NCI-H1930 (cell line): ENCODE results near the gene IL12RB2.

Experiments
- DNase-seq, 2 experiments: peaks; one replicate each; lab custom pipeline; 2025; lab: John Stamatoyannopoulos, UW

The IL12RB2 gene

DNA sequence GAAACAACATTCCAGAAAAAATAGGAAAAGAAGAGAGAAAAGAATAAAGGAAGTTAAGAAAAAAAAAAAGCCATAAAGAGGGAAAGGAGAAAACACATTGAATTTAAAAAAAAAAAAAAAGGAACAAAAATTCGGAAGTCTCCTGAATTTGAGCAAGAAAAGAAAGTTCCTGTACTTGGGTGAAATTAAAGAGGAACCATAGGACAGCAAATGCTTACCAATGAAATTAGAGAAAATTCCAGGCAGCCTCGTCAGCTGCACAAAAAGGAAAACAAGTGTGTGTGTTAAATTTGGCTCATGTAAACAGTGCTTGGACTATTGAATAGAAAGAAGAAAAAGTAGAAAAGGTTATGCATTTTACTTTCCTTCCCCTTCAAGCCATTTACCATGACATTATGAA, 4.9 kb downstream of the IL12RB2 start:
- no peak for DNase-seq

DNA sequence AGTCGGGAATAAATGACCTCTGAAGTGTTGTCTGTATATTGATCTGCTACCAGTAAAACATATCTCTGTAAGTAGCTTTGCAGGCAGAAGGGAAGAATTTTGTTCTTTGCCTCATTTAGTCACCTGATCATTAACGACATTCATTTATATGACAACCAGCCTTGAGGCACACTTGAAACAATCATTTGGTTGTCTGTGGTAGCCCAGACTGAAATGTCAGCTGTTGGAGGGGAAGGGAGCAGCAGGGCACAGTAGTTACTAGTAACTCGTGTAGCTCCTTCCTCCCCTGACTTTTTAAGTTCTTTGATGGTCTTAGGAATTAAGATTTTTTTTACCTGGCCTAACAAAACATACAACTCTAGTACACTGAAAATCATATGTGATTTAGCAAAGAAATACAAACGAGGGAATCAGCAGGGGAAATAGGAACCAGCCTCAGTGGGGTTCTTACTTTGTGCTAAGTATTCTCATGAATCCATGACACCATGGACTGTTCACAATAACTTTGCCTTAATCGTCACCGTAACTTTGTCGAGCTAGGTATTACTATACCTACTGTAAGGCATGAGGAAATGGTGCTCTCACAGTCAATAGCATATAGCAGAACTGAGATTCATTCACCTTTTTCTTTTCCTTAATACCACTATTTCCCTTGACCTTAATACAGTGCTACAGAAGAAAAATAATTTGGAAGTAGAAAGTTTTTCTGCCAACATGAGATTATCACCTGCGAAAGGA, 6.4 kb downstream of the IL12RB2 start:
- DNase-seq, result no peak

DNA sequence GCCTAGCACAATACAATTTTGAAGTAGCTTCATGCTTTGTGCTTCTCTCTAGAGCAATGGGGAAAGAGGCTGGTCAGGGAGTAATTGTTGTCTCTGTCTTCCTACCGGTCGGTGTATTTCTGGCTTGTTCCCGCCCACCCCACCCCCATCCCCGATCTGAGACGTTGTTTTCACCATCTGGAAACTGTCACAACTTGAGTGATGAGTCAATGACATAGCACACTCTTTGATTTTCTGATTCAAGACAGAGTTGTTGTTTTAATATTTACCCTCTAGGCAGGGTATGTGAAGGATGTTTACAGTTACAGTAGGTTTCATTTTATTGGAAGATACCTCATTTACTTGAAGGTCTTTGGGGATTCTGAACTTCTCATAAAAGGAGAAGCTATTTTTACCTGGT, 7.0 kb downstream of the IL12RB2 start:
- DNase-seq, result no peak

- DNase-seq, result no peak
Measured at GRCh38 chr1:67316180-67316902, 8.7 kb downstream of the IL12RB2 start.

DNA sequence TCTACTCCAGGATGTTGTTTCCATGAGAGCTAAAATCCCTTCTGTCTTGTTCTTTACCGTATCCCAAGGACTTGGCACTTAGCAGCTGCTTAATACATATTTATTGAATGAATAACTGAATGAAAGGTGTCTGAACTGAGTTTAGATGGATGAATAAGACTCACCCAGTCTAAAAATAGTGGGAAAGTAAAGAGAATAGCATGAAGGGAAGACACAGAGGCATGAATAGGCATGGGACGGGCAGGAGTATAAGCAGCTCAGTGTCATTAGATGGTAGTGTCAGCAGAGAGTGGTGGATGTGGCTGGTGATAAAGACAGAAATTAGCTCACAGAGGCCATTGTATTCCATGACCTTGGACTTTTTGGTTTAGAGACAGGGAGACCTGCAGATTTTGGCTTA, 9.2 kb downstream of the IL12RB2 start:
- DNase-seq, result no peak

DNA sequence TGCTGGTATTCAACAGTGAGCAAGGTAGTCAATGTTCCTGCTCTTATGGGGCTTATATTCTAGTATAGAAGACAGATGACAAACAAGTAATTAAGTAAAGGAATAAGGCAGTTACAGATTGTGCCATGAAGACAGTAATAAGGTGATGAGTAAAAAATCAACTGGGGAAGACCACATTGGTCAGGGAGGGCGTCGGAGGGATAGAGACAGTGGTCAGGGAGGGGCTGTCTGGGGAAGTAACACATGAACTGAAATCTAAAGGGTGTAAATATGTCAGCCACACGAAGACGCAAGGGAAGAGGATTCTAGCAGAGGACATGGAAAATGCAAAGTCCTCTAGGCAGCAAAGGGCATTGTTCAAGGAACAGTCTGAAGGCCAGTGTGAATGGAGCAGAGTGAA, 10.1 kb downstream of the IL12RB2 start:
- no peak for DNase-seq

DNA sequence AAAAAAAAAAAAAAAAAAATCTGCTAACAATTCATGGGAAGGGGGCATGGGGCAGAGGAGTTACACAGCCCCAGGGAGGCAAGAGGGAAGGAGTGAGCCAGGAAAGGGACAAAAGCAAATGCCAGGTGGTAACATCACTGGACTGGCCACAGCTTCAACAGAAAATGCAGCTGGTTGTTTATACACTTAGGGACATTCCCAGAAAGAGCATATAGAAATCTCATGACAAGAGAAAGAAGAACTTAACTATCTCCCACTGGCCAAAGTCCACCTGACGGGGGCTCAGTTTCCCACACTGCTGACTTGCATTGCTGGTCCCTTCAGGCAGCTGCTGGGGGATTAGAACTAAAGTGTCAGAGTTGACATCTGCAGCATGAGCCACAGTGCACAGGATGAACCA, 14.8 kb downstream of the IL12RB2 start:
- DNase-seq, result no peak

DNA sequence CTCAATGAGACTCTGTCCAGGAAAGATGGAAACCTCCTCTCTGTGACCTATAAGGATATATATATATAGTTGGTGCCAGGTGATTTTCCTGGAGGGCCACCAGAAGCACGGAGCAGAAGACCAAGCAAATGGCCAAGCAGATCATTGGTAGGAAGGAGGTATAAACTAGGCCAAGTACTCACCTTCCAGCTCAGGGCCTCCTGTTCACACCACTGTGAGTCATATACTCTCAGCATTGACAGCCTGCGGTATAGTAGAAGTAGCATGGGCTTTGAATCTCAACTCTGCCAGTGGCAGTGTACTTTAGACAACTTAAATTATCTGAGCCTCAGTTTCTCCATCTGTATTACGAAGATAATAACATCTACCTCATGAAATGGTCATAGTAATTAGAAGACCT, 15.4 kb downstream of the IL12RB2 start:
- DNase-seq, result no peak

GRCh38 chr1:67324068-67324467, 16.4 kb downstream of the IL12RB2 start:
- DNase-seq, result no peak

- DNase-seq, result no peak
Measured at GRCh38 chr1:67327864-67328466, 20.3 kb downstream of the IL12RB2 start.

- DNase-seq, result no peak
Measured at GRCh38 chr1:67332653-67333529, 25.2 kb downstream of the IL12RB2 start.

DNA sequence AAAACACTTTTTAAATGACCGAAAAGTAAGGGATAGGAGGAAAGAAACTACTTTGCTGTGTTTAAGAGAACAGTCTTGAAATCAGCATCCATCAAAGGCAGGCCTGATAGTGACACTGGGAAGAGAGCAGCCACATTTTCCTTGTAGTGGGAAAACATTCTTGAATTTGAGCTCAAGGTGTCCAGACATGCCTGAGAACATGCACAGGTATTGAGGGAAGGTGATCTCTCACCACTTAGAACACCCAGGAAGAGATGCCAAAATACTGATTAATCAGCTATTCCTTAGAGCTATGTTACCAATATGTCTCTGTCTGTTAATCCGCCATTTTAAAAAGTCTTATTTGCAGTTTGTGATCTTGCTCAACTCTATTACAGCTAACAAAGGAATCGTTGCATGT, 25.9 kb downstream of the IL12RB2 start:
- no peak for DNase-seq

- DNase-seq, result no peak
Measured at GRCh38 chr1:67335411-67335810, 27.7 kb downstream of the IL12RB2 start.

GRCh38 chr1:67336157-67336556, 28.5 kb downstream of the IL12RB2 start:
- no peak for DNase-seq

GRCh38 chr1:67336783-67337182, 29.1 kb downstream of the IL12RB2 start:
- DNase-seq, result no peak

- DNase-seq, result no peak
Measured at GRCh38 chr1:67338642-67339041, 31.0 kb downstream of the IL12RB2 start.

GRCh38 chr1:67339623-67340343, 32.1 kb downstream of the IL12RB2 start:
- no peak for DNase-seq

- DNase-seq, result no peak
Measured at GRCh38 chr1:67342076-67342890, 34.6 kb downstream of the IL12RB2 start.

GRCh38 chr1:67345556-67345955, 37.9 kb downstream of the IL12RB2 start:
- no peak for DNase-seq

GRCh38 chr1:67346982-67347381, 39.3 kb downstream of the IL12RB2 start:
- no peak for DNase-seq
